Right lobe of liver (tissue), 6 donors: ENCODE measurements around the gene BHLHE23. TPM values are rescaled to one million over a fixed set of nuclear protein-coding genes. Genes with fewer than 3 reads are reported as not detected.

ENCODE experiments used
- ATAC-seq, 4 donors: fragments of 200-7000 bp; cut with Tn5 transposase; one replicate each; pipeline ENCODE4 v1.9.1; 2020; ENCODE audit warnings: mild to moderate bottlenecking in 4 of 4, moderate library complexity in 4 of 4
- DNase-seq, 3 donors: peaks; one replicate each; pipeline ENCODE4 v3.0.0-alpha.2; 2020
- H3K27ac ChIP-seq, 3 donors: fragments of 200-600 bp; one replicate each; pipeline ENCODE4 v1.8.0; 2022
- H3K27me3 ChIP-seq, 2 donors: fragments of 200-600 bp; one replicate each; pipeline ENCODE4 v1.8.0; 2022
- H3K36me3 ChIP-seq, 4 donors: fragments of 200-600 bp; sonication (generic) in 1 of 4; one replicate each; pipeline versions ENCODE4 v1.5.1 to v1.8.0; 2017 to 2022; ENCODE audit warnings: control low read depth in 1 of 4
- H3K4me1 ChIP-seq, 4 donors: fragments of 200-600 bp; sonication (generic) in 1 of 4; one replicate each; pipeline versions ENCODE4 v1.5.1 to v1.8.0; 2017 to 2022; ENCODE audit warnings: control low read depth in 1 of 4
- H3K4me3 ChIP-seq, 3 donors: fragments of 200-600 bp; one replicate each; pipeline ENCODE4 v1.8.0; 2022
- H3K9me3 ChIP-seq, 4 donors: fragments of 200-600 bp; sonication (generic) in 1 of 4; one replicate each; pipeline versions ENCODE4 v1.5.1 to v1.8.0; 2017 to 2022; ENCODE audit warnings: control low read depth in 1 of 4
- POLR2A ChIP-seq: fragments of 450-650 bp; IDR thresholded peaks from one replicate; pipeline ENCODE4 v1.6.1; 2017; ENCODE audit warnings: antibody characterized with exemption, mild to moderate bottlenecking
- WGBS: methylation state at CpG from one replicate; pipeline ENCODE4 v1.1.6; 2018; ENCODE audit warnings: low coverage, low lambda C conversion rate; ENCODE audit not compliant: insufficient coverage; ENCODE audit errors: missing lambda C conversion rate; 5-methylcytosine and 5-hydroxymethylcytosine counted together
- intact Hi-C, 2 donors: fragments of 100-400 bp; cut with DNase I; formaldehyde crosslinking; loops; one replicate each; pipeline versions ENCODE4 v1.11.2 to v1.14.1; 2022
- total RNA-seq, 6 experiments: library from RNA; depleted of rRNA in 2 of 6; stranded (reverse); fragments of >200 nt in 2 of 6; fragmentation: NEBNext Ultra II Directional in 3 of 6; extraction: Animal tissue kit (Norgen Biotek cat#: 25700) in 3 of 6; gene quantifications; one replicate each; pipeline versions ENCODE4 v1.1.0 to v1.2.4, GENCODE V29; 2016 to 2023
- TF ChIP-seq, protein P1 (sequence below), 4 donors: fragments of 200-600 bp in 3 of 4; fragments of 450-650 bp in 1 of 4; IDR thresholded peaks; one replicate each; pipeline versions ENCODE4 v1.5.1 to v1.8.0; 2016 to 2022; ENCODE audit warnings: antibody characterized with exemption in 4 of 4, mild to moderate bottlenecking in 2 of 4
- donor health status: DM: no; HTN: yes; CAD: no.
- donor health status: DM: no; HTN: no; CAD: no.
- donor health status: DM: no; HTN: no; CAD: no.
- donor health status: DM: no; HTN: yes; CAD: no.
- donor health status: DM: no; HTN: yes; CAD: no.

Gene BHLHE23
- total RNA-seq, 6 experiments from 2014 or later = not detected

DNA sequence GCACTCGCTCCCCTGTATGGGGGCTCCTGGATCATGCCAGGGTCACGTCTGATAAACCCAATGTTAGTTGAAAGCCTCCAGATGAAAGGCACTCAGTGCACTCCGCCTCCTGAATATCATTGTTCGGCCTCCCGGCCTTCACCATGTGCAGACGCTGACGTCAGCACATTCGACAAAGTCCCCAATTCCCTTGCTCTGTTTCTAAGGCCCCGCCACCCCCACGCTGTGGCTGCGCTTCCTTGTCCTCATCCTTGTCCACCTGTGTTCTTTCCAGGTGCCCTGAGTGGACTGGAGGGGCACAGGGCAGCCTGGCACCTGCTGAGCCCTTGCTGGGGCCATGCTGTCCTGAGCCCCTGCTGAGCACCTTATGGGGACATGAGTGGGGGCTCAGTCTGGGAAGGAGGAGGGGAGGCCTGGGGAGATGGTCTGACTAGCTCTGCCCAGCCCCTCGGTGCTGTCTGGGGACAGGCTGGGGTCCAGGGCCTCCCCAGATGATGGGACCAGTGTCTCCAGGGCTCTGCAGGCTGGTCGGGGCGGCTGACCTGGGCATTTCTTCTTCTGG lies 9.8 kb upstream of the BHLHE23 start:
- no peak for ATAC-seq
- Histone ChIP-seq H3K4me1 (no peaks in the 10 kb centered on the region), H3K27me3 (peaks cover 0 to 12% of the 10 kb centered on the region in 2 donors), H3K27ac (no peak overlapping the region), H3K4me3 (no peak overlapping the region), H3K36me3 (no peaks in the 10 kb centered on the region), H3K9me3 (no peaks in the 10 kb centered on the region)
- intact Hi-C loops = no loop called here
- TF ChIP-seq POLR2A = no peak
- TF ChIP-seq, protein P1, sequence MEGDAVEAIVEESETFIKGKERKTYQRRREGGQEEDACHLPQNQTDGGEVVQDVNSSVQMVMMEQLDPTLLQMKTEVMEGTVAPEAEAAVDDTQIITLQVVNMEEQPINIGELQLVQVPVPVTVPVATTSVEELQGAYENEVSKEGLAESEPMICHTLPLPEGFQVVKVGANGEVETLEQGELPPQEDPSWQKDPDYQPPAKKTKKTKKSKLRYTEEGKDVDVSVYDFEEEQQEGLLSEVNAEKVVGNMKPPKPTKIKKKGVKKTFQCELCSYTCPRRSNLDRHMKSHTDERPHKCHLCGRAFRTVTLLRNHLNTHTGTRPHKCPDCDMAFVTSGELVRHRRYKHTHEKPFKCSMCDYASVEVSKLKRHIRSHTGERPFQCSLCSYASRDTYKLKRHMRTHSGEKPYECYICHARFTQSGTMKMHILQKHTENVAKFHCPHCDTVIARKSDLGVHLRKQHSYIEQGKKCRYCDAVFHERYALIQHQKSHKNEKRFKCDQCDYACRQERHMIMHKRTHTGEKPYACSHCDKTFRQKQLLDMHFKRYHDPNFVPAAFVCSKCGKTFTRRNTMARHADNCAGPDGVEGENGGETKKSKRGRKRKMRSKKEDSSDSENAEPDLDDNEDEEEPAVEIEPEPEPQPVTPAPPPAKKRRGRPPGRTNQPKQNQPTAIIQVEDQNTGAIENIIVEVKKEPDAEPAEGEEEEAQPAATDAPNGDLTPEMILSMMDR (IDR thresholded peaks at IDR 0.05) = no peak
- WGBS = 60% methylated on average over 4 of the region's 14 CpGs
- DNase-seq = peak in 1 of 3 donors; percentile 7

DNA sequence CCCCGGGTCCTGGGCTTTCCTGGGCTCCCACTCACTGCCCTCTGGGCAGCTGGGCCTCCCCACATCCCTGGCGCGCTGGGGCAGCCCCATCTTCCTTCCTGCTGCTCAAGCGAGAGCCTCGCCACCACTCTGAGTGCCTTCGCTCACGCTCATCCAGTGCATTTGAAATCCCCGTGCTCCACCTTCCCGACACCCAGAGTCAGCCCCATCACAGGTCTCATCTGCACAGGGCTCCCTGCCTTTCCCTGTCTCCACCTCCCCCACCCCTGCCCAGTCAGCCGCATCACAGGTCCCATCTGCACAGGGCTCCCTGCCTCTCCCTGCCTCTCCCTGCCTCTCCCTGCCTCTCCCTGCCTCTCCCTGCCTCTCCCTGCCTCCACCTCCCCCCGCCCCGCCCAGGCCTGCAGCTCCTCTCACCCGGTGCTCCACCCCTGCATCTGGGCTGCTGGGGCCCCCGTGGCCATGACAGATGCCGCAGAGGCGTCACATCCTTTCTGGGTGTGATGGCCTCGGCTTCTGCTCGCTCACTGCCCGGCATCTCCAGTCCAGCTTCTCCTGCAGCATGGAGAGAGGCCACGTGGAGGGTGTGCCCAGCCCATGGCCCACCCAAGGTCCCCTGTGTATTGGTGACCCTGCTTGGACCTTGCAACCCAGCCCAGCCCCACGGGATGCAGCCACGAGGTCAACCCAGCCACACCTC lies 9.0 kb upstream of the BHLHE23 start:
- DNase-seq = peak in 1 of 3 donors; percentile 44

DNA sequence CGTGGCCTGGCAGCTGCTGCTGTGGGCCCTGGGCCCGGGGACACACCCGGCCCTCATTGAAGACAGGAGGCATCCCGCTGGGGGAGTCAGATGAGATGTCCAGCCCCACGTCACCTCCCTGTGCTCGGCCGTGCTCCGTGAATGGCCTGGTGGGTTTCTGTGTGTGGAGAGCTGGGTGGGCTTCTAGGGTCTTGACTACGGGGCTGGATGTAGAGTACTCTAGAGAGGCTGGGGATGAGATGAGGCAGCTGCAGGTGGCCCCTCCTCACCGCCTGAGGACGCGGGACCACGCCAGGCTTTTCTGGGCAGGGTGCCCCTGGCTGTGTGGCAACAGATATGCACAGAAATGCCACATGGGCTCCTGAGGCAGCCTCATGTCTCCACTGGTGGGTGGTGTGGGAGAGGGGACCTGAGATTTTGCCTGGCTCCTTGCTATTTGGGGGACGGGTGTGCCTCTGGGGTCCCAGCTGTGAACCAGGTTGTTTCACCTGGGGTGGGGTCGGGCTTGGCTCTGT lies 8.4 kb upstream of the BHLHE23 start:
- DNase-seq (peak in 1 of 3 donors; percentile 21), ATAC-seq (no peak)
- intact Hi-C loops = no loop called here
- Histone ChIP-seq H3K36me3 (no peaks in the 10 kb centered on the region), H3K4me1 (no peaks in the 10 kb centered on the region), H3K27ac (no peak overlapping the region), H3K27me3 (peaks cover 4 to 12% of the 10 kb centered on the region in 2 donors), H3K9me3 (no peaks in the 10 kb centered on the region), H3K4me3 (no peak overlapping the region)
- 40% methylated on average over 2 of the region's 15 CpGs for WGBS
- TF ChIP-seq, protein P1 (IDR thresholded peaks at IDR 0.05) = no peak
- TF ChIP-seq POLR2A = no peak

More for the DNA sequence above, 9.0 kb upstream of the BHLHE23 start:
- H3K4me3 ChIP-seq = no peak overlapping the region
- no peak for TF ChIP-seq POLR2A
- TF ChIP-seq, protein P1 (IDR thresholded peaks at IDR 0.05) = no peak
- no peaks in the 10 kb centered on the region for H3K9me3 ChIP-seq
- H3K36me3 ChIP-seq = no peaks in the 10 kb centered on the region
- 44% methylated on average over 9 of the region's 22 CpGs for WGBS
- peaks cover 4 to 12% of the 10 kb centered on the region in 2 donors for H3K27me3 ChIP-seq
- H3K4me1 ChIP-seq = no peaks in the 10 kb centered on the region
- ATAC-seq = no peak
- intact Hi-C loops = no loop called here
- no peak overlapping the region for H3K27ac ChIP-seq

DNA sequence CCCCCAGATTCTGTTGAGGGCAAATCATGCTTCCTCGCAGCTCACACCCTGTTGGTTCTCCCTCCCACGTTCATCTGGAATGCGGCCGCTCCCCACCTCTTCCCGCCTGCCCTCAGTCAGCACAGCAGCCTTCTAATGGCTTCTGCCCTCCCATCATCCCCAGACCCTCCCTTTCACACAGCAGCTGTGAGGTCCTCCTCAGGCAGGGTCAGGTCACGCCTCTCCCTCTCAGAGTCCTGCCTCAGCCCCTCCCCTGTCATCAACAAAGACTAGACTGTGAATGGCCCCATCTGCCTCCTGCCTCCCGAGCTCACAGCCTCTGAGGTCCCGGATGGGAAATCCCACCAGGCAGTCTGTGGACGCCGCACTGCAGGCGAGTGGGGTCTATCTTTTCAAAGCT lies 7.9 kb upstream of the BHLHE23 start:
- Histone ChIP-seq H3K27ac (no peak overlapping the region), H3K4me1 (no peaks in the 10 kb centered on the region), H3K9me3 (no peaks in the 10 kb centered on the region), H3K27me3 (peaks cover 4 to 14% of the 10 kb centered on the region in 2 donors), H3K36me3 (no peaks in the 10 kb centered on the region), H3K4me3 (no peak overlapping the region)
- ATAC-seq (no peak), DNase-seq (no peak)
- 15% methylated on average over 10 of the region's 11 CpGs for WGBS
- TF ChIP-seq, protein P1 (IDR thresholded peaks at IDR 0.05) = no peak
- TF ChIP-seq POLR2A = no peak
- intact Hi-C loops = no loop called here
